Fibroblast of lung (primary cell): Measurements from ENCODE around the gene NOL12. TPM values are rescaled to one million over a fixed set of nuclear protein-coding genes. Genes with fewer than 3 reads are reported as not detected.
A peak's percentile ranks its signal among the peaks of the same experiment; 100 is the strongest.
"Not testable (repeated sequence)": the region's sequence is repeated elsewhere in the genome, so short reads cannot be mapped to it uniquely, and the experiment has no call there.

Experiments
- DNase-seq, 2 donors: peaks; one replicate each; pipeline versions ENCODE4 v3.0.0 to v3.0.0-alpha.2; 2010; ENCODE audit warnings: low read depth in 2 of 2
- H2AFZ ChIP-seq: 2 replicates; pipeline ENCODE4 v1.5.1; 2012; ENCODE audit warnings: low read length, control low read depth, inconsistent platforms
- H3K27ac ChIP-seq: 2 replicates; pipeline ENCODE4 v1.5.1; 2011; ENCODE audit warnings: low read length, control low read depth; ENCODE audit not compliant: insufficient read depth
- H3K27me3 ChIP-seq: 2 replicates; pipeline ENCODE4 v1.5.1; 2011; ENCODE audit warnings: mild to moderate bottlenecking, low read length; ENCODE audit not compliant: control insufficient read depth, insufficient read depth
- H3K36me3 ChIP-seq: 2 replicates; pipeline ENCODE4 v1.5.1; 2011; ENCODE audit warnings: low read length; ENCODE audit not compliant: control insufficient read depth, insufficient read depth
- H3K4me1 ChIP-seq: 2 replicates; pipeline ENCODE4 v1.5.1; 2011; ENCODE audit warnings: low read length; ENCODE audit not compliant: control insufficient read depth, insufficient read depth; ENCODE audit errors: extremely low read depth
- H3K4me2 ChIP-seq: 2 replicates; pipeline ENCODE4 v1.5.1; 2011; ENCODE audit warnings: low read length, control low read depth; ENCODE audit not compliant: insufficient read depth; ENCODE audit errors: extremely low read depth
- H3K4me3 ChIP-seq, 4 experiments: fragments of 200-600 bp in 1 of 4; sonication (generic) in 1 of 4; replicated peaks in 1 of 4; 2 replicates each; pipeline ENCODE4 v1.5.1; 2011 to 2016; ENCODE audit warnings: low read length in 4 of 4, low read depth in 3 of 4, mild to moderate bottlenecking in 3 of 4, control low read depth in 2 of 4, inconsistent platforms in 1 of 4, mixed read lengths in 1 of 4; ENCODE audit not compliant: insufficient read depth in 1 of 4; ENCODE audit errors: control extremely low read depth in 1 of 4
- H3K79me2 ChIP-seq: 2 replicates; pipeline ENCODE4 v1.5.1; 2012; ENCODE audit warnings: mild to moderate bottlenecking, low read length, inconsistent platforms; ENCODE audit not compliant: control insufficient read depth, insufficient read depth
- H3K9ac ChIP-seq: 2 replicates; pipeline ENCODE4 v1.5.1; 2011; ENCODE audit warnings: mild to moderate bottlenecking, low read length, control low read depth; ENCODE audit not compliant: insufficient read depth
- H3K9me3 ChIP-seq: 2 replicates; pipeline ENCODE4 v1.5.1; 2012; ENCODE audit warnings: low read depth, low read length; ENCODE audit not compliant: control insufficient read depth, insufficient read depth
- H4K20me1 ChIP-seq: 2 replicates; pipeline ENCODE4 v1.5.1; 2011; ENCODE audit warnings: low read length; ENCODE audit not compliant: control insufficient read depth, insufficient read depth; ENCODE audit errors: extremely low read depth
- CTCF ChIP-seq, 2 donors: IDR thresholded peaks in 1 of 2; conservative IDR thresholded peaks in 1 of 2; 1 replicate in 1 of 2; 2 replicates in 1 of 2; pipeline ENCODE4 v1.5.1; 2011 to 2012; ENCODE audit warnings: low read length in 2 of 2, control low read depth in 1 of 2, inconsistent platforms in 1 of 2, low read depth in 1 of 2, mild to moderate bottlenecking in 1 of 2
- EZH2 ChIP-seq: IDR thresholded peaks from 2 replicates; pipeline ENCODE4 v1.5.1; 2012; ENCODE audit warnings: low read length, control low read depth, mild to moderate bottlenecking; ENCODE audit errors: missing control alignments
- polyA plus RNA-seq, 2 donors: library from polyadenylated mRNA; depleted of rRNA in 1 of 2; stranded (reverse) in 1 of 2; unstranded in 1 of 2; fragments of >200 nt; gene quantifications; 2 replicates each; pipeline ENCODE4 v1.2.1, GENCODE V29; 2011 to 2012; ENCODE audit warnings: missing spikeins in 1 of 2
- total RNA-seq: library from RNA; depleted of rRNA; stranded (reverse); fragments of >200 nt; gene quantifications from 2 replicates; pipeline ENCODE4 v1.2.1, GENCODE V29; 2014

NOL12 gene
- total and polyA plus RNA-seq, 2 donors (not counting 1 experiment from before 2014, with no cell fraction given) = 12.8 to 15.4 TPM

GRCh38 chr22:37696260-37696656, 10.1 kb downstream of the NOL12 start:
- peaks cover 11% of the 10 kb centered on the region for H3K36me3 ChIP-seq
- peak overlapping the region in 1 of 4 experiments; percentile 38 for H3K4me3 ChIP-seq
- not testable (repeated sequence) for H3K9ac ChIP-seq, H3K79me2 ChIP-seq, H2AFZ ChIP-seq, H4K20me1 ChIP-seq, DNase-seq, H3K27ac ChIP-seq, H3K4me1 ChIP-seq, H3K9me3 ChIP-seq, H3K27me3 ChIP-seq
- H3K4me2 ChIP-seq = peak overlapping the region; percentile 74

GRCh38 chr22:37696657-37697537, 10.8 kb downstream of the NOL12 start, which contains the start of gene TRIOBP:
Gene TRIOBP (plus strand): TSS chr22:37697048. CDS start chr22:37701366, 4,318 bp downstream.
- peak; percentile 91 to 93 for DNase-seq
- no peaks in the 10 kb centered on the region for H3K27me3 ChIP-seq
- H3K79me2 ChIP-seq = no peaks in the 10 kb centered on the region
- peak within 1 kb of the TSS; percentile 74 for H3K4me2 ChIP-seq
- TF ChIP-seq CTCF (conservative IDR thresholded peaks at IDR 0.05 in 1 of 2, IDR thresholded peaks at IDR 0.05 in 1 of 2; ENCODE audit: low read depth in 1 of 2, low read length in 2 of 2) = peak; percentile 37 to 57
- TF ChIP-seq EZH2 = no peak
- no peaks in the 10 kb centered on the region for H3K9me3 ChIP-seq
- no peaks in the 10 kb centered on the region for H4K20me1 ChIP-seq
- no peak within 1 kb of the TSS for H3K27ac ChIP-seq
- H2AFZ ChIP-seq = no peak within 1 kb of the TSS
- peak within 1 kb of the TSS in 2 of 4 experiments; percentile 7 to 38 for H3K4me3 ChIP-seq
- peaks cover 6% of the 10 kb centered on the region for H3K36me3 ChIP-seq
- H3K9ac ChIP-seq = no peak within 1 kb of the TSS
- H3K4me1 ChIP-seq = peaks cover 5% of the 10 kb centered on the region

GRCh38 chr22:37697538-37697835, 11.3 kb downstream of the NOL12 start:
- H3K79me2 ChIP-seq = no peaks in the 10 kb centered on the region
- no peak overlapping the region for H3K4me2 ChIP-seq
- TF ChIP-seq EZH2 = no peak
- no peak for TF ChIP-seq CTCF (conservative IDR thresholded peaks at IDR 0.05 in 1 of 2, IDR thresholded peaks at IDR 0.05 in 1 of 2; ENCODE audit: low read depth in 1 of 2, low read length in 2 of 2)
- H3K9ac ChIP-seq = no peak overlapping the region
- H3K27ac ChIP-seq = no peak overlapping the region
- no peak overlapping the region for H3K4me3 ChIP-seq
- H3K36me3 ChIP-seq = peaks cover 4% of the 10 kb centered on the region
- H3K4me1 ChIP-seq = peaks cover 5% of the 10 kb centered on the region
- H2AFZ ChIP-seq = no peak overlapping the region
- H3K27me3 ChIP-seq = no peaks in the 10 kb centered on the region
- DNase-seq = no peak
- no peaks in the 10 kb centered on the region for H3K9me3 ChIP-seq
- H4K20me1 ChIP-seq = no peaks in the 10 kb centered on the region
